Lung (tissue), 12 donors: ENCODE data around the gene TTC34. TPM values are rescaled to one million over a fixed set of nuclear protein-coding genes. Genes with fewer than 3 reads are reported as not detected.
A peak's percentile ranks its signal among the peaks of the same experiment; 100 is the strongest.

Experiments
- ATAC-seq: fragments of 200-7000 bp; cut with Tn5 transposase; one replicate; pipeline ENCODE4 v1.9.1; 2020; ENCODE audit warnings: moderate number of reproducible peaks; ENCODE audit not compliant: insufficient read depth, low FRiP score
- DNase-seq, 3 donors: peaks; one replicate each; pipeline ENCODE4 v3.0.0-alpha.2; 2013 to 2017
- H3K27ac ChIP-seq, 2 donors: one replicate each; pipeline ENCODE4 v1.5.1; 2013; ENCODE audit warnings: mild to moderate bottlenecking in 2 of 2, moderate library complexity in 2 of 2, control low read depth in 1 of 2, inconsistent platforms in 1 of 2, low read depth in 1 of 2, low read length in 1 of 2
- H3K27me3 ChIP-seq, 3 donors: one replicate each; pipeline ENCODE4 v1.5.1; 2013; ENCODE audit warnings: low read length in 2 of 3; ENCODE audit not compliant: control insufficient read depth in 3 of 3, insufficient read depth in 3 of 3
- H3K36me3 ChIP-seq, 4 donors: one replicate each; pipeline ENCODE4 v1.5.1; 2013; ENCODE audit warnings: low read length in 4 of 4, mild to moderate bottlenecking in 1 of 4, moderate library complexity in 1 of 4; ENCODE audit not compliant: control insufficient read depth in 4 of 4, insufficient read depth in 4 of 4
- H3K4me1 ChIP-seq, 5 donors: one replicate each; pipeline ENCODE4 v1.5.1; 2013; ENCODE audit warnings: low read length in 5 of 5, mild to moderate bottlenecking in 2 of 5, moderate library complexity in 1 of 5; ENCODE audit not compliant: control insufficient read depth in 5 of 5, insufficient read depth in 5 of 5
- H3K4me3 ChIP-seq: one replicate; pipeline ENCODE4 v1.5.1; 2013; ENCODE audit warnings: mild to moderate bottlenecking, control low read depth, moderate library complexity
- H3K9ac ChIP-seq, 2 donors: one replicate each; pipeline ENCODE4 v1.5.1; 2013; ENCODE audit warnings: low read length in 2 of 2, control low read depth in 1 of 2; ENCODE audit not compliant: insufficient read depth in 1 of 2
- H3K9me3 ChIP-seq, 4 donors: one replicate each; pipeline ENCODE4 v1.5.1; 2013; ENCODE audit warnings: low read length in 3 of 4, mild to moderate bottlenecking in 1 of 4, moderate library complexity in 1 of 4; ENCODE audit not compliant: control insufficient read depth in 4 of 4, insufficient read depth in 3 of 4
- WGBS, 2 donors: extraction: QIAGEN DNeasy Blood & Tissue Kit; methylation state at CpG; one replicate each; pipeline ENCODE4 v1.1.7; 2013; 5-methylcytosine and 5-hydroxymethylcytosine counted together
- polyA plus RNA-seq, 2 donors: library from polyadenylated mRNA; stranded (reverse); fragments of 200-250 nt; gene quantifications; one replicate each; pipeline ENCODE4 v1.2.1, GENCODE V29; 2013
- total RNA-seq, 2 donors: library from RNA; depleted of rRNA in 1 of 2; stranded (reverse); fragments of >200 nt in 1 of 2; gene quantifications; one replicate each; pipeline ENCODE4 v1.2.1, GENCODE V29; 2014 to 2021
- TF ChIP-seq, protein P1 (sequence below): IDR thresholded peaks from 2 replicates; pipeline ENCODE4 v1.5.1; 2012; ENCODE audit warnings: mild to moderate bottlenecking; ENCODE audit errors: control extremely low read depth, extremely low read depth
- donor health status: control.
- donor health status: control.
- donor health status: Bipolar disorder and iron deficiency.
- donor health status: healthy.
- donor health status: DM: yes; HTN: yes; CAD: no.

TTC34 gene
- total and polyA plus RNA-seq, 4 donors = 0.30 to 3.3 (median 0.75) TPM

DNA sequence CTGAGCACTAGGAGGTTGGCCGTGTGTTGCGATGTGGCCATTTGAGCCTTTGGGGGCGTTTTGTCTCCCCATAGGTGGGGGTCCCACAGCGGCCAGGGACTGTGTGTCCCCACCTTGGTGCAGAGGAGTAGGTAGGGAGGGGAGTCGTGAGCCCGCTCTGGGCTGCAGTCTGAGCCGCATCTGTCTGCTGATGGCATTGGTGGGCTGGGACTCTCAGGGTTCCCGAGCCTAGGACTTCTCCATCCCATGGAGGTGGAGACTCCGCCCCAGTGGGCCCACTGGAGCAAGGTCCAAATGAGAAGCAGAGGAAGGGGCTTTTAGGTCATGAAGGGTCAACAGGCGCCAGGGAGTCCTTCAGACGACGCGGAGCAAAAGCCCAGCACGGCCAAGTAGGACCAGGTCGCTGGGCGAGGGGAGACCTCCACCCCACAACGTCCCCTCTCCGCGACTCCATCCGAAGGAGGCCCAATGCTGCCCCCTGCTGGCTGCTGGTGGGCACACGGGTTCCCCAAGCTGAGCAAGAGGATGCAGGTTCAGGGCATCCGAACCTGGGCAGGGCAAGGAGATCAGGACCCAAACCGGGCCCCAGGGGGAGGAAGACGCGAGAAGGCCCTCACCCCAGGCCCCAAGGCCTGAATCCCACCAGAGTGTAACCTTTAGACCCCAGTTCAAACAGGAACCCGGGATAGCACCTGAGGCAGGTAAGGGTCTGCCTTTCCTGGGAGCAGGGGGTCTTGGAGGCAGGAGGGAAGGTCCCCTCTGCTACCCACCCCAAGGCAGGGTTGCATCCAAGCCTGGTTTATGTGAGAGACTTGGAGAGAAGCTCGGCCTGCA lies 14.9 kb downstream of the TTC34 start:
- 32 to 35% methylated on average over 27 of the region's 27 CpGs for WGBS, 2 donors
- Histone ChIP-seq H3K4me1 (no peaks in the 10 kb centered on the region), H3K4me3 (no peak overlapping the region), H3K36me3 (no peaks in the 10 kb centered on the region), H3K27me3 (peaks cover 17 to 33% (median 27%) of the 10 kb centered on the region in 3 donors), H3K27ac (no peak overlapping the region), H3K9ac (no peak overlapping the region), H3K9me3 (peaks cover 0 to 19% (median 3%) of the 10 kb centered on the region in 4 donors)
- TF ChIP-seq, protein P1, sequence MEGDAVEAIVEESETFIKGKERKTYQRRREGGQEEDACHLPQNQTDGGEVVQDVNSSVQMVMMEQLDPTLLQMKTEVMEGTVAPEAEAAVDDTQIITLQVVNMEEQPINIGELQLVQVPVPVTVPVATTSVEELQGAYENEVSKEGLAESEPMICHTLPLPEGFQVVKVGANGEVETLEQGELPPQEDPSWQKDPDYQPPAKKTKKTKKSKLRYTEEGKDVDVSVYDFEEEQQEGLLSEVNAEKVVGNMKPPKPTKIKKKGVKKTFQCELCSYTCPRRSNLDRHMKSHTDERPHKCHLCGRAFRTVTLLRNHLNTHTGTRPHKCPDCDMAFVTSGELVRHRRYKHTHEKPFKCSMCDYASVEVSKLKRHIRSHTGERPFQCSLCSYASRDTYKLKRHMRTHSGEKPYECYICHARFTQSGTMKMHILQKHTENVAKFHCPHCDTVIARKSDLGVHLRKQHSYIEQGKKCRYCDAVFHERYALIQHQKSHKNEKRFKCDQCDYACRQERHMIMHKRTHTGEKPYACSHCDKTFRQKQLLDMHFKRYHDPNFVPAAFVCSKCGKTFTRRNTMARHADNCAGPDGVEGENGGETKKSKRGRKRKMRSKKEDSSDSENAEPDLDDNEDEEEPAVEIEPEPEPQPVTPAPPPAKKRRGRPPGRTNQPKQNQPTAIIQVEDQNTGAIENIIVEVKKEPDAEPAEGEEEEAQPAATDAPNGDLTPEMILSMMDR = peak; percentile 36
- DNase-seq = peak; percentile 14 to 60 (median 32)
- ATAC-seq = no peak

DNA sequence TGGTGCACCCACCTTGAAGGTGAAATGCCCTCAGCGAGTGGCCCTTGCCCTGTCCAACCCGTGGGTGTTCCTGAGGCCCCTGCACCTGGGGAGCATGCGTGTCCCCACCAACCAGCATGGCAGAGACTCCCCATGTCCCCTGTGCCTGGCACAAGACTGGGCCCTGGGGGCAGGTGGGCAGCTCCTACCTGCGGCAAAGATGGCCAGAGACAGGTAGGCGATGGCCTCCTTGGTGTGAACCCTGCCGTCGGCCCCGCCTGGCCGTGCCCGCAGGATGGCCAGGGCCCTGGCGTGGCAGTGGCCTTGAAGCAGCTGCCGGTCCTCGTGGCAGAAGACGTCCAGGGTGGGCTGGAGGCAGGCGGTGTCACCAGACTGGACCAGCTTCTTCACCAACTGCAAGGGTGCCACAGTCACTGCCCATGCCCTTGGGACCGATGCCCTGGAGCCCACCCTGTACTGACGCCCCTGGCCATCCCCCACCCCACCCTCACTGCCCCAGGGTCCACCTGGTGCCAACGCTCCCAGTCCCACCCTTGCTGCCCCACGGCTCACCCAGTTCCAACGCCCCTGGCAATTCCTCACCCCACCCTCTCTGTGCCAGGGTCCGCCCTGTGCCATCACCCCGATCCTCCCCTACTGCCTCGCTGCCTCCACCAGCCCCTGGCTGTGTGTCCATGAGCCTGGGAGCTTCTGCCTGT lies 15.7 kb downstream of the TTC34 start:
- Histone ChIP-seq H3K4me3 (no peak overlapping the region), H3K9me3 (peaks cover 0 to 15% (median 6%) of the 10 kb centered on the region in 4 donors), H3K4me1 (no peaks in the 10 kb centered on the region), H3K27ac (no peak overlapping the region), H3K27me3 (peaks cover 11 to 25% (median 23%) of the 10 kb centered on the region in 3 donors), H3K36me3 (no peaks in the 10 kb centered on the region), H3K9ac (no peak overlapping the region)
- ATAC-seq (no peak), DNase-seq (no peak)
- WGBS, 2 donors = 88 to 97% methylated on average over 23 of the region's 23 CpGs
- TF ChIP-seq, protein P1 = no peak

DNA sequence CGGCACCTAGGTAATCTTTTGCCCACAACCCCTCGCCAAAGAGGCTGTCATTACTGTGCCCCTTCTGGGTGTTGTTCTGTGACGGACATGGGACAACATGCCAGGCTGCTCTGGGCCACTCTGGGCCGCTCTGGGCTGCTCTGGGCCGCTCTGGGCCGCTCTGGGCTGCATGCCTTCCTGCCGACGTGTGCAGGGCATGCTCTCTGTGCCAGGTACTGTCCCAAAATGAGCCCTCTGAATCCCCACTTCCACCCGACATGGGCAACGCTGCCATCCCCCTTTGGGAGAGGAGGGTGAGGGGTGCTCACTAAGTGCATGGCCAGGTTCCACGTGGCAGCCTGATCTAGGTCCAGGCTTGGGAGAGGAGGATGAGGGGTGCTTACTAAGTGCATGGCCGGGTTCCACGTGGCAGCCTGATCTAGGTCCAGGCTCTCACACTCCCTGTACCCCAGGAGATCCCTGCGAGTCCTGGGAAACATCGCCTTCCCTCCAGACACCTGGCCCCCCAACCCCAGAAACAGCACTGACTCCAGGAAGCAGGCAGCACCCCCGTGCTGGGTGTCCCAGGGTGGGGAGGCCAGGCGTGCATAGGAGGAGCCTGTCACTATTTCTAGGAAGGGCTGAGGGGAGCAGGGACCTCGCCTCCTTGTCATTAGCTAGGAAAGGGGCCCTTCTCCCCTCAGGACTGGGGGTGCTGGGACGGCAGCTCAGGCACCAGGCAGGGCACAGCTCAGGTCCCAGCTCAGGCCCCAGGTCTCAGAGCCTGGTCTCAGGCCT lies 16.5 kb downstream of the TTC34 start:
- no peak for ATAC-seq
- Histone ChIP-seq H3K4me3 (no peak overlapping the region), H3K36me3 (no peaks in the 10 kb centered on the region), H3K9me3 (peaks cover 0 to 13% (median 8%) of the 10 kb centered on the region in 4 donors), H3K9ac (no peak overlapping the region), H3K27me3 (peaks cover 7 to 19% (median 16%) of the 10 kb centered on the region in 3 donors), H3K27ac (no peak overlapping the region), H3K4me1 (no peaks in the 10 kb centered on the region)
- WGBS, 2 donors = 78 to 84% methylated on average over 19 of the region's 19 CpGs
- TF ChIP-seq, protein P1 = no peak
- no peak for DNase-seq
